Gastroesophageal sphincter (tissue), 3 donors: ENCODE data around the gene LMF1.

Source experiments
- EP300 ChIP-seq: sonication (generic); formaldehyde crosslinking; IDR thresholded peaks from one replicate; pipeline ENCODE4 v1.6.1; 2017; ENCODE audit warnings: antibody characterized with exemption, mild to moderate bottlenecking
- POLR2A ChIP-seq, 2 donors: fragments of 450-650 bp; IDR thresholded peaks; one replicate each; pipeline ENCODE4 v1.6.1; 2017; ENCODE audit warnings: antibody characterized with exemption in 2 of 2, mild to moderate bottlenecking in 2 of 2, moderate library complexity in 1 of 2
- POLR2AphosphoS5 ChIP-seq: sonication (generic); formaldehyde crosslinking; IDR thresholded peaks from one replicate; pipeline ENCODE4 v1.6.1; 2017; ENCODE audit warnings: antibody characterized with exemption
- TF ChIP-seq, protein P1 (sequence below), 4 experiments: fragments of 200-600 bp in 2 of 4; fragments of 450-650 bp in 2 of 4; sonication (generic) in 1 of 4; IDR thresholded peaks; one replicate each; pipeline ENCODE4 v1.5.1; 2017 to 2019; ENCODE audit warnings: antibody characterized with exemption in 4 of 4, mild to moderate bottlenecking in 2 of 4, moderate library complexity in 2 of 4

DNA sequence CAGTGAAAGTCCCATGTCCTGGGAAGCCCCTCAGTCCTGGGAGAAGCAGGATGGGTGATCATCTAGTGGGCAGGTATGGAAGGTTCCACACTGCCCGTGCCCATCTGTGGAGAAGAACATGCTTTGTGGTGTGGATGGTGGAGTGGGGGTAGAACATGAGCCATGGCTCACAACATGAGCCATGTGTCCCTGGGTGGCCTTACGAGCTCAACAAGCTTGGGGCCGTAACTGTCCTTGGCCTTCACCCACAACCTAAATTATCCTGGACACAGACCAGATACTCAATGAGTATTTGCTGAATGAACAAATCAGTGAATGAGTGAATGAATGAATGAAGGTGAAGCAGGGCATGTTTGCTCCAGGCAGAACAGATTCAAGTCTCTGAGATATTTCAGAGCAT lies 24.3 kb upstream of the LMF1 start:
- TF ChIP-seq, protein P1, sequence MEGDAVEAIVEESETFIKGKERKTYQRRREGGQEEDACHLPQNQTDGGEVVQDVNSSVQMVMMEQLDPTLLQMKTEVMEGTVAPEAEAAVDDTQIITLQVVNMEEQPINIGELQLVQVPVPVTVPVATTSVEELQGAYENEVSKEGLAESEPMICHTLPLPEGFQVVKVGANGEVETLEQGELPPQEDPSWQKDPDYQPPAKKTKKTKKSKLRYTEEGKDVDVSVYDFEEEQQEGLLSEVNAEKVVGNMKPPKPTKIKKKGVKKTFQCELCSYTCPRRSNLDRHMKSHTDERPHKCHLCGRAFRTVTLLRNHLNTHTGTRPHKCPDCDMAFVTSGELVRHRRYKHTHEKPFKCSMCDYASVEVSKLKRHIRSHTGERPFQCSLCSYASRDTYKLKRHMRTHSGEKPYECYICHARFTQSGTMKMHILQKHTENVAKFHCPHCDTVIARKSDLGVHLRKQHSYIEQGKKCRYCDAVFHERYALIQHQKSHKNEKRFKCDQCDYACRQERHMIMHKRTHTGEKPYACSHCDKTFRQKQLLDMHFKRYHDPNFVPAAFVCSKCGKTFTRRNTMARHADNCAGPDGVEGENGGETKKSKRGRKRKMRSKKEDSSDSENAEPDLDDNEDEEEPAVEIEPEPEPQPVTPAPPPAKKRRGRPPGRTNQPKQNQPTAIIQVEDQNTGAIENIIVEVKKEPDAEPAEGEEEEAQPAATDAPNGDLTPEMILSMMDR (IDR thresholded peaks at IDR 0.05) = no peak
- no peak for TF ChIP-seq POLR2A (IDR thresholded peaks at IDR 0.05)
- no peak for TF ChIP-seq POLR2AphosphoS5
- TF ChIP-seq EP300 = no peak
